Upper lobe of left lung (tissue), 6 donors: ENCODE data around the gene KHNYN. TPM values are rescaled to one million over a fixed set of nuclear protein-coding genes. Genes with fewer than 3 reads are reported as not detected.

ENCODE experiments used
- ATAC-seq, 2 donors: fragments of 200-7000 bp; cut with Tn5 transposase; one replicate each; pipeline ENCODE4 v1.9.1; 2022; ENCODE audit warnings: mild to moderate bottlenecking in 2 of 2, moderate library complexity in 2 of 2; ENCODE audit not compliant: low FRiP score in 2 of 2
- DNase-seq, 2 donors: peaks; one replicate each; pipeline ENCODE4 v3.0.0-alpha.2; 2019 to 2020
- H3K27ac ChIP-seq, 4 donors: fragments of 200-600 bp; sonication (generic); one replicate each; pipeline ENCODE4 v1.5.1; 2016 to 2019
- H3K27me3 ChIP-seq, 4 donors: fragments of 200-600 bp; sonication (generic); one replicate each; pipeline ENCODE4 v1.5.1; 2017 to 2019
- H3K36me3 ChIP-seq, 4 donors: fragments of 200-600 bp; sonication (generic); one replicate each; pipeline ENCODE4 v1.5.1; 2016 to 2019
- H3K4me1 ChIP-seq, 4 donors: fragments of 200-600 bp; sonication (generic); one replicate each; pipeline ENCODE4 v1.5.1; 2018 to 2019
- H3K4me3 ChIP-seq, 4 donors: fragments of 200-600 bp; sonication (generic); one replicate each; pipeline ENCODE4 v1.5.1; 2017 to 2019; ENCODE audit warnings: mild to moderate bottlenecking in 2 of 4, moderate library complexity in 1 of 4
- H3K9me3 ChIP-seq, 4 donors: fragments of 200-600 bp; sonication (generic); one replicate each; pipeline ENCODE4 v1.5.1; 2018 to 2019
- CTCF ChIP-seq, 6 experiments: fragments of 450-650 bp in 4 of 6; fragments of 200-600 bp in 2 of 6; sonication (generic) in 2 of 6; IDR thresholded peaks; one replicate each; pipeline ENCODE4 v1.5.1; 2016 to 2019; ENCODE audit warnings: antibody characterized with exemption in 6 of 6
- EP300 ChIP-seq, 4 donors: sonication (generic); formaldehyde crosslinking; IDR thresholded peaks; one replicate each; pipeline ENCODE4 v1.5.1; 2017; ENCODE audit warnings: antibody characterized with exemption in 4 of 4, control low read depth in 2 of 4
- POLR2A ChIP-seq, 4 donors: fragments of 450-650 bp; IDR thresholded peaks; one replicate each; pipeline ENCODE4 v1.5.1; 2016 to 2017; ENCODE audit warnings: antibody characterized with exemption in 4 of 4, mild to moderate bottlenecking in 2 of 4
- POLR2AphosphoS5 ChIP-seq, 2 donors: sonication (generic); formaldehyde crosslinking; IDR thresholded peaks; one replicate each; pipeline ENCODE4 v1.5.1; 2017; ENCODE audit warnings: antibody characterized with exemption in 2 of 2
- WGBS, 2 donors: methylation state at CpG; one replicate each; pipeline ENCODE4 v1.1.5; 2017 to 2018; 5-methylcytosine and 5-hydroxymethylcytosine counted together
- total RNA-seq, 6 donors: library from RNA; depleted of rRNA in 4 of 6; stranded (reverse); fragments of >200 nt in 4 of 6; gene quantifications; one replicate each; pipeline versions ENCODE4 v1.1.0 to v1.2.1, GENCODE V29; 2016 to 2021
- donor health status: DM: no; HTN: no; CAD: no; lungs with moderate emphysema.
- donor health status: DM: no; HTN: yes; CAD: no; lungs with severe emphysema.

KHNYN gene
- total RNA-seq, 6 donors from 2014 or later: 43.9 to 136 (median 66.4) TPM

GRCh38 chr14:24390701-24391468 lies 38.9 kb upstream of the KHNYN start:
- ATAC-seq (no peak), DNase-seq (no peak)
- no peaks in the 10 kb centered on the region for H3K9me3 ChIP-seq
- H3K27ac ChIP-seq: no peak overlapping the region
- peaks cover 9 to 30% (median 13%) of the 10 kb centered on the region in 4 donors for H3K4me1 ChIP-seq
- TF ChIP-seq CTCF (IDR thresholded peaks at IDR 0.05) (no peak), POLR2A (IDR thresholded peaks at IDR 0.05) (no peak), POLR2AphosphoS5 (IDR thresholded peaks at IDR 0.05) (no peak), EP300 (IDR thresholded peaks at IDR 0.05) (no peak)
- H3K4me3 ChIP-seq: no peak overlapping the region
- WGBS, 2 donors: 40 to 42% methylated on average over 6 of the region's 6 CpGs
- no peaks in the 10 kb centered on the region for H3K36me3 ChIP-seq
- H3K27me3 ChIP-seq: no peaks in the 10 kb centered on the region

GRCh38 chr14:24392325-24393091 lies 37.2 kb upstream of the KHNYN start:
- peak in 1 of 2 donors; percentile 54 for ATAC-seq
- WGBS, 2 donors: 69% methylated on average over 8 of the region's 8 CpGs
- TF ChIP-seq POLR2A (IDR thresholded peaks at IDR 0.05) (no peak), CTCF (IDR thresholded peaks at IDR 0.05) (no peak)

GRCh38 chr14:24394275-24394674 lies 35.5 kb upstream of the KHNYN start:
- TF ChIP-seq POLR2AphosphoS5 (IDR thresholded peaks at IDR 0.05) (no peak), POLR2A (IDR thresholded peaks at IDR 0.05) (no peak), CTCF (IDR thresholded peaks at IDR 0.05) (no peak), EP300 (IDR thresholded peaks at IDR 0.05) (no peak)
- ATAC-seq (no peak), DNase-seq (no peak)
- Histone ChIP-seq H3K4me3 (no peak overlapping the region), H3K36me3 (no peaks in the 10 kb centered on the region), H3K27ac (no peak overlapping the region), H3K4me1 (peaks cover 11 to 39% (median 21%) of the 10 kb centered on the region in 4 donors), H3K9me3 (no peaks in the 10 kb centered on the region), H3K27me3 (no peaks in the 10 kb centered on the region)
- WGBS, 2 donors: 46 to 48% methylated on average over 3 of the region's 3 CpGs

More at GRCh38 chr14:24392325-24393091, 37.2 kb upstream of the KHNYN start:
- H3K9me3 ChIP-seq: no peaks in the 10 kb centered on the region
- H3K4me3 ChIP-seq: no peak overlapping the region
- H3K4me1 ChIP-seq: peaks cover 9 to 32% (median 15%) of the 10 kb centered on the region in 4 donors
- no peaks in the 10 kb centered on the region for H3K36me3 ChIP-seq
- no peak for DNase-seq
- no peaks in the 10 kb centered on the region for H3K27me3 ChIP-seq
- H3K27ac ChIP-seq: no peak overlapping the region

GRCh38 chr14:24395609-24396582 lies 33.9 kb upstream of the KHNYN start:
- ATAC-seq: no peak
- WGBS, 2 donors: 51 to 59% methylated on average over 8 of the region's 8 CpGs
- no peaks in the 10 kb centered on the region for H3K9me3 ChIP-seq
- DNase-seq: no peak
- no peaks in the 10 kb centered on the region for H3K27me3 ChIP-seq
- H3K4me3 ChIP-seq: no peak overlapping the region
- no peaks in the 10 kb centered on the region for H3K36me3 ChIP-seq
- H3K4me1 ChIP-seq: peaks cover 17 to 50% (median 32%) of the 10 kb centered on the region in 4 donors
- H3K27ac ChIP-seq: no peak overlapping the region
- no peak for TF ChIP-seq POLR2AphosphoS5 (IDR thresholded peaks at IDR 0.05)
